Mesothelial cell of epicardium (in vitro differentiated cells): ENCODE results near the gene NKX2-2. TPM values are rescaled to one million over a fixed set of nuclear protein-coding genes. Genes with fewer than 3 reads are reported as not detected.

Experiments used
- DNase-seq, 2 experiments: peaks; one replicate each; pipeline ENCODE4 v3.0.0; 2021; ENCODE audit warnings: low spot score in 2 of 2; ENCODE audit not compliant: unreplicated experiment in 2 of 2
- H3K27ac Mint-ChIP-seq: 2 replicates; pipeline ENCODE4 v1.8.0; 2021; ENCODE audit warnings: mixed read lengths
- H3K27me3 Mint-ChIP-seq: 2 replicates; pipeline ENCODE4 v1.8.0; 2021; ENCODE audit warnings: low read depth, mixed read lengths
- H3K36me3 Mint-ChIP-seq: 2 replicates; pipeline ENCODE4 v1.8.0; 2021; ENCODE audit warnings: mixed read lengths
- H3K4me1 Mint-ChIP-seq: 2 replicates; pipeline ENCODE4 v1.8.0; 2021; ENCODE audit warnings: mixed read lengths
- H3K4me3 Mint-ChIP-seq: 2 replicates; pipeline ENCODE4 v1.8.0; 2021; ENCODE audit warnings: mild to moderate bottlenecking, moderate library complexity, mixed read lengths
- H3K9me3 Mint-ChIP-seq: 2 replicates; pipeline ENCODE4 v1.8.0; 2021; ENCODE audit warnings: mixed read lengths
- CTCF ChIP-seq: fragments of 200-600 bp; sonication (generic); IDR thresholded peaks from one replicate; pipeline ENCODE4 v1.5.0; 2021; ENCODE audit warnings: antibody characterized with exemption; ENCODE audit not compliant: unreplicated experiment
- total RNA-seq: library from RNA; stranded (reverse); gene quantifications from 3 replicates; pipeline ENCODE4 v1.2.1, GENCODE V29; 2021

The NKX2-2 gene
- not detected in 3 replicates for total RNA-seq

GRCh38 chr20:21513881-21514540 lies at the start of gene NKX2-2:
Gene NKX2-2 (minus strand): TSS chr20:21514064. CDS start chr20:21513669, 395 bp downstream.
- DNase-seq, result no peak
- no peak for TF ChIP-seq CTCF
- peaks cover 13% of the 10 kb centered on the region for H3K4me1 Mint-ChIP-seq
- no peaks in the 10 kb centered on the region for H3K9me3 Mint-ChIP-seq
- H3K36me3 Mint-ChIP-seq, result no peaks in the 10 kb centered on the region
- H3K4me3 Mint-ChIP-seq, result no peak within 1 kb of the TSS
- H3K27ac Mint-ChIP-seq, result no peak within 1 kb of the TSS
- peaks cover 95% of the 10 kb centered on the region for H3K27me3 Mint-ChIP-seq

- H3K4me3 Mint-ChIP-seq, result no peak overlapping the region
- no peaks in the 10 kb centered on the region for H3K4me1 Mint-ChIP-seq
- H3K27me3 Mint-ChIP-seq, result peaks cover 68% of the 10 kb centered on the region
- no peak overlapping the region for H3K27ac Mint-ChIP-seq
- DNase-seq, result no peak
- TF ChIP-seq CTCF, result no peak
- H3K36me3 Mint-ChIP-seq, result no peaks in the 10 kb centered on the region
- peaks cover 5% of the 10 kb centered on the region for H3K9me3 Mint-ChIP-seq
These were observed 48.8 kb upstream of the NKX2-2 start for GRCh38 chr20:21562656-21563055.

GRCh38 chr20:21559305-21559704 lies 45.4 kb upstream of the NKX2-2 start:
- Mint-ChIP-seq H3K9me3 (no peaks in the 10 kb centered on the region), H3K4me1 (no peaks in the 10 kb centered on the region), H3K36me3 (no peaks in the 10 kb centered on the region), H3K4me3 (no peak overlapping the region), H3K27ac (no peak overlapping the region), H3K27me3 (peaks cover 76% of the 10 kb centered on the region)
- DNase-seq, result no peak
- no peak for TF ChIP-seq CTCF

- Mint-ChIP-seq H3K27me3 (peaks cover 75% of the 10 kb centered on the region), H3K4me3 (no peak overlapping the region), H3K9me3 (no peaks in the 10 kb centered on the region), H3K27ac (no peak overlapping the region), H3K36me3 (no peaks in the 10 kb centered on the region), H3K4me1 (no peaks in the 10 kb centered on the region)
- DNase-seq, result no peak
- no peak for TF ChIP-seq CTCF
These were observed 43.6 kb upstream of the NKX2-2 start for GRCh38 chr20:21557241-21558020.

GRCh38 chr20:21556398-21556797 lies 42.5 kb upstream of the NKX2-2 start:
- DNase-seq, result no peak
- Mint-ChIP-seq H3K4me1 (no peaks in the 10 kb centered on the region), H3K4me3 (no peak overlapping the region), H3K27ac (no peak overlapping the region), H3K36me3 (no peaks in the 10 kb centered on the region), H3K9me3 (no peaks in the 10 kb centered on the region), H3K27me3 (peaks cover 72% of the 10 kb centered on the region)
- no peak for TF ChIP-seq CTCF
